NCI-H1048 (cell line): ENCODE results near the gene PROK2.

Source experiments
- DNase-seq: peaks from one replicate; lab custom pipeline; 2025; lab: John Stamatoyannopoulos, UW

The PROK2 gene, protein sequence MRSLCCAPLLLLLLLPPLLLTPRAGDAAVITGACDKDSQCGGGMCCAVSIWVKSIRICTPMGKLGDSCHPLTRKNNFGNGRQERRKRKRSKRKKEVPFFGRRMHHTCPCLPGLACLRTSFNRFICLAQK

DNA sequence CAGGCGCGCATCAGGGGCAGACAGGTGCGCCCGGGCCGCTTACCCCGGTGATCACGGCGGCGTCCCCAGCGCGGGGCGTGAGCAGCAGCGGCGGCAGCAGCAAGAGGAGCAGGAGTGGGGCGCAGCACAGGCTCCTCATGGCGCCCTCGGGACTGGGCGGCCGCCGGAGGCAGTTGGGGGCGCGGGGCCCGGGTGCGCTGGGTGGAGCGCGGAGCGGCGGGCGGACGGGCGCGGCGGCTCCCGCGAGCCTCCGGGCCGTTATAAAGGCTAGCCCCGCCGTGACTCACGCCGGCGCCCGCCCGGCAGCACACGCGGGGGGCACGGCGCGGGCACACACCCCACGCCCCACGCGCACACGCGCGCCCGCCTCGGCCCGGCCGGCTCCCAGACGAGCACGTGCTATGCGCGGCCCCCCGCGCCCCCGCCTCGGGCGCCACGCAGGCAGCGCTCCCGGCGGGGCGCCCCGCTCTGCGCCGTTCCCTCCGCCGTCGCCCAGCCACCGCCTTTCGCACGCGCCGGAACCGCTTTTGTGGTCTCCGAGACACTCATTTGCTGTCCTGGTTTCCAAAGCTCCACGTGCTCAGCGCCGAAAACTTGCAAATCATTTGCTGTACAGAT lies at the start of gene PROK2:
Gene PROK2, minus strand, starts transcription at position 235 of the 618 bp plus-strand sequence. Its CDS starts 96 bp downstream, at position 139.
- DNase-seq: no peak

DNA sequence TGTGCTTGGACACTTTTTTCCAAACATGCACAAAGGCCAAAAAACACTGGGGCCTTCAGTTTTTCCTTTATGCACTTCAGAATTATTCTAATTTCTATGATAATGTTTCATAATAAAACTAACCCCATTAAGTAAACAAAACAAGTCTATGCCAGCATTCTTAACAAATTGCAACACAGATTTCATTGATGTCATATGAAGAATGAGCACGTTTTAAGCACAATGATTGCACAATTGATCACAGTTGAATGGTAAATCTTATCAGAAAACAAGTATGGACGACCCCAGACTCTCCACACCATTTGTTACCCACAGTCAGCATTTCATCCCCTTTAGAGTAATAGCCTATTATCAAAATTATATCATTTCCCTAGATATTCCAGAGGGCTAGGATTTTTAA lies 46.7 kb upstream of the PROK2 start:
- DNase-seq: no peak

DNA sequence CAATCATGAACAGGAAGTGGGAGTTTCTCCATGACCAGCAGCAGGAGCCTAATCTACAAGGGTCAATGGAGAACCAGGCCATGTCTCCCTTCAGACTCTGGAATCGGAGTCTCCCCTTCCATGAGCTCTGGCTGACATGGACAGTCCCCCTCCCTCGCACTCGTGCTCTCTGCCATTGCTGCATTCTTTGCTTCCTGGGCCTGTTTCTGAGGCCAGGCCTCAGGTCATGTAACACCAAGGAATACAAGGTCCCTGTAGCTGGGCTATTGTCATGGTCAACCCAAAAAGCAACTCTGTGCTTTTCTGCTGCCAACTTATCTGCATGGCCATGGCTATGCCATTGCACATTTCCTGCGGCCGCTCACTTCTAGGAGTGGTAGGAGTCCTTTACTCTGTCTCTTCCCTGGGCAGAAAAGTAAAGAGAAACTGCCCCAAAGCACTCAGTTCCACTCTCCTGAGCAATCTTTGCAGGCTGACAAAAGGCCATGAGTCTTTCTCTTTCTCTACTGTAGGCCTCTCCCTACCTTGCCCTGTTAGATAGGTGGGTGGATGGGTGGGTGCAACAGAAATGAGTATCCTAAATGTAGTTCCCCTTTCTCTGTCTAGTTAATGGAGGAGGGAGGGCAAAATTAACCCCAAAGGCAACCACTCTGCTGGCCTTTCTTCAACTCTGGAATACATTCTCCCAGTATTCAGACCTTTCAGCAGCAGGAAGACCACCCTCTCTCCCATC lies 40.8 kb upstream of the PROK2 start:
- DNase-seq: no peak

DNA sequence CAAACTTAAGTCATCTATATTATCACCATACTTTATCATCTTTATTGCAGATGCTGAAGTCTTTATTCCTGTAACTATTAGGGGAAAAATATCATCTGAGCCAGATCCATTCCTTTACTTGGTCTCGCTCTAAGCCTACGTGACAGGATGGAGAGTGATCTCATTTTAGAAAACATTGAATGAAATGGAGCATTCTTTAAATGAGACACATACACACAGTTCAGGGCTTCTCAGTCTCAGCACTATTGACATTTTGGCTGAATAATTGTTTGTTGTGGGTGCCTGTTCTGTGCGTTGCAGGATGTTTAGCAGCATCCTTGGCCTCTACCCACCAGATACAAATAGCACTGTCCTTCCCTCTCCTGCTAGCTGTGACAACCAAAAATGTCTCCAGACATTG lies 36.2 kb upstream of the PROK2 start:
- DNase-seq: no peak

DNA sequence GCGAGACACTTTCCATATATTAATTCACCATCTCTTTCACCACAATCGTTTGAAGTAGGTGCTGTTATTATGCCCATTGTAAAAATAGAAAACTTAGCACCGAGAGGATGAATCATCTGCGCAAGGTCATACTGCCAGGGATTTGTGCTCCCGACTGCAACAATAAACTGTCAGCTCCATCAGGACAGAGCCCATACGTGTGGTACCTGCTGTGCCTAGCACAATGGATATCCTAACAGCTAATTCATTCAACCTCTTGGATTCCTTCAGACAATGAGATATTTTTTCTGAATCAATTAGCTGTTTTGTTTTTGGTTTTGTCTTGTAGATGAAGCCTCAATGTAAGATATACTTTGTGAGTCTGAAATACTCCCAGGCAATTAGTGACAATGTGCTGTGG lies 32.3 kb upstream of the PROK2 start:
- DNase-seq: no peak

DNA sequence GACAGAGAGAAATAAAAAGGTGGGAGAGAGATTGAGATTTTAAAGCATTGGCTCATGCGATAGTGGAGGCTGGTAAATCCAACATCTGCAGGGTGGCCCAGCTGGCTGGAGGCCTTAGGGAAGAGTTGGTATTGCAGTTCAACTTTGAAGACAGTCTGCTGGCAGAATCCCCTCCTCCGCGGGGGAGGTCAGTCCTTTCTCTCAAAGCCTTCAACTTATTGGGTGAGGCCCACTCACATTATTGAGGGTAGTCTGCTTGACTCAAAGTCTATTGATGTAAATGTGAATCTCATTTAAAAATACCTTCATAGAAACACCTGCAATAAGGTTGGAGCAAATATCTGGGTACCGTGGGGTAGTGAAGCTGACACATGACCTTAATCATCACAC lies 31.8 kb upstream of the PROK2 start:
- no peak for DNase-seq

DNA sequence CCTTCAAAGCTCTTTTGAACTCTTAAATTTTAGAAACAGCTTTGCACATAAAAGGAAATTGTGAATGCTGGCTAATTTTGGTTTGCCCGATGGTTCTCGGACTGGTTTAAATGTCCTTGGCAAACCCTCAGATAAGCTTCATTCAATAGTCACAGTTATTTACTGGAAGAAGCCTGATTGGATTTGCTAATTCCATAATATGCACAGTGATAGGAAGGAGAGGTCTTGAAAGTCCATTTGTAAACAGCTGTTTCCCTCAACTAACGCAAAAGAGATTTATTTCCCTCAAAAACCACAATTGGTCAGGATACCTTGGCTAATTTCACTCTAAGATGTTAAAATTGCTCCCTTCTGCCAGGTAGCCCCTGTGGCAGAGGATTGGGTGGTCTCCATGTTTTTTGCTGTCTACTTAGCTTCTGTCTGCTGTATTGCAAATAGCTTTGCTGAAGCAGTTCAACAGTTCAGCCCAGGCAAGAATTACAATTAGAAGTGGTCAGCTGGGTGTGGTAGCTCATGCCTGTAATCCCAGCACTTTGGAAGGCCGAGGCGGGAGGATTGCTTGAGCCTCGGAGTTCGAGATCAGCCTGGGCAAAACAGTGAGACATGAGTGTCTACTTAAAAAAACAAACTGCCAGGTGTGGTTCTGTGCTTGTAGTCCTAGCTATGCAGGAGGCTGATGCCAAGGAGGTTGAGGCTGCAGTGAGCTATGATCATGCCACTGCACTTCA lies 30.6 kb upstream of the PROK2 start:
- no peak for DNase-seq

DNA sequence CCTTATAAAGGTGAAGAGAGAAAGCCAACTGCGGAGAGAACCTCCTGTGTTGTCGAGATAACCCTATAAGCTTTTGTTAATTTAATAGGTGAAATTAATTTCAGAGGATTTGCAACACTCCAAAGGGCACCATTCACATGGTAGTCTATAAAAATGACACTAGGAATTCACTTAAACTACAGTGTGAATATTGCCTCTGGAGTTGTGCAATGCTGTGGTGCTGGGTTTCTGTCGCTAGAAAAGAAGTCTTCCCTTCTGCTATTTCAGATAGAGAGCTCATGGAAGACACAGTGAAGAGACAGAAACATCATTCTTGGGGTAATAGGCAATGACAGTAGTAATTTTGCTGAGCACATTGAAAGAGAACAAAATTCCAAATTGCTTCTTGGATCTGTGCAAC lies 28.8 kb upstream of the PROK2 start:
- no peak for DNase-seq

DNA sequence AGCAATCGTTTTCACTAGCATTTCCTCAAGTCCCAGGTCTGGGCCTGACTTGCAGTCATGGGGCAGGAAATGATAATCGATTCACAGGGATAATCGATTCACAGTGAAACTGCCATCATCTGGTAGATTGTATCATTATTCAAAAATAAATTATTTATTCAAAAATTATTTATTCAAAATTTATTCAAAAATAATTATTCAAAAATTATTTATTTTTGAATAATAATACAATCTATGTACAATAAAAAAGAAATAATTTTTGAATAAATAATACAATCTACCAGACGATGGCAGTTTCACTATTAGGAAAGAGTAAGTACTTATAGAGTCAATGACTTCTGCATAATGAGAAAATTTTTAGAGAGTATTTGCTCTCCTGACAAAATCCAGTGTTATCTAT lies 28.1 kb upstream of the PROK2 start:
- no peak for DNase-seq

DNA sequence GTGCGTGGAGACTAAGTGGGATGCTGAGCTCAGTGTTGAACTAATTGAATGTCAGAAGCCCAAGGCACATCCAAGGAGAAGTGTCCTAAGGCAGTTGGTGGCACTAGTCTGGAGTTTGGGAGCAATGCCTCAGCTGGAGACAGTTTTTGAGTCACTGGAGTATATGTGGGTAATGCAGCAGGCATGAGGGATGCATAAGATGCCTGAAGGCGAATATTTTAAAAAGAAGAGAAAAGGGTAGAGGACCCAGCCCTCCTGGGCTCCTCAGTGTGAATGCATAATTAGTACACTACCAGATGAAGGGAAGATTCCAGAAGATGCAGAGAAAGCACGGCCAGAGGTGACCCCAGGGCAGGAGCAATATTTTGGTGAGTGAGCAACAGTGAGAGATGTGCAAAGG lies 25.1 kb upstream of the PROK2 start:
- no peak for DNase-seq

DNA sequence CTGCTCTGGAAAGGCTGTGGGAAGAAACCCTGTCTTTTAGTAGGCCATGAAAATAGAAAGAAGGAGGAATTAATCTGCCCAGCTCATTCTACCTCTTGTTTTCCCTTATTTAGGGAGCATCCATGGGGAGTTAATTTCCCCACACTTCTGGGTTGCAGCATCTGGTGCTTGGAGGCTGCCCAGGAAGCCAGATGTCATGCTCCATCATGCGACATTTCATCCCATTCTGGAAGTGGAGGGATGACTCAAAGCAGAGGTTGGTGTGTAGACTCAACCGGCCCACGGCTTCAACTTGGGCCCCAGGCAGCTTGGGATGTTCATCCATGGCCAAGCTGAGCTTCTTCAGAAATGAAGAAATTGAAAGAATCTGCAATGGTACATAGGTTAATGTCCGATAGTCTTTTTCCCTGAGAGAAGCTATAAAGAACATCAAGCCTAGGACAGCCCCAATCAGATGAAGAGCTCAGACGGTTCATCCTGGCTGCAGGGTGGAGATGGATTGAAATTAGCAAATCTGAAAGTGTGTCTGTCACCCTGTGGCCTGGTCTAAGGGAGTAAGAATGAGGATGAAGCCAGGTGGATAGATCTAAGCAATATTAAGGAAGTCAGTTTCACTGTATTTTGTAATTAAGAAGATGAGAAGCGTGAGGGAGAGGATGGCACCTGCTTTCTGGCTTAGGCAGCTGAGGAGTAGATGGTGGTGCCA lies 24.5 kb upstream of the PROK2 start:
- DNase-seq: no peak

DNA sequence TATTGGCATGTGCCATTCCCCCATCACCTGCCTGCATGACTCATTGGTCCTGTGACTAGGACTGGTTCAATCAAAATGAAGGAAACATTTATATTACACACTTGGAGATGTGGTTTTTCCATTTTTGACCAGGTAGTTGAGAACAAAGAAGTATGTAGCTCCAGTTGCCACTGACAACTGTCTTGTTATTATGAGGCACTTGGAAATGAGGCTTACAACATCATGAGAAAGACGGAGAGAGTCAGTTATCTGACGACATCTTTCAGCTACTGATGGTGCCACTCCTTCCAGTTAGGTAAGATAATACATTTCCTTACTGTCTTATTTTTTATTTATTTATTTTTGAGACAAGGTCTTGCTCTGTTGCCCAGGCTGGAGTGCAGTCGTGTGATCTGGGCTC lies 21.8 kb upstream of the PROK2 start:
- no peak for DNase-seq

DNA sequence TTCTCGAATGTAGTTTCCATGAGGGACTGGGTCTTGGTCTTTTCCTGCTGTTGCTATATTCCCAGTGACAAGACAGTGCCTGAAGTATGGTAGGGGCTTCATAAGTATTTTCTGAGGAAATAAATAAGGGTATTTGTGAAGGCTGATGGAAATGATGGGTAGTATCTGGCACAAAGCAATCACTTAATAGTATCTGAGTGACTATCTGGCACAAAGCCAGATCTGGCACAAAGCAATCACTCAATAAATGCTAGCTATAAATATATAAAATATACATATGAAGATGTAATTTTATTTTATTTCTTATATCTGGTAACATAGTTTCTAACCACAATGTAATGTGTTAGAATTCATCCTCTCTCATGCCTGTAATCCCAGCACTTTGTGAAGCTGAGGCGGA lies 20.7 kb upstream of the PROK2 start:
- DNase-seq: no peak

DNA sequence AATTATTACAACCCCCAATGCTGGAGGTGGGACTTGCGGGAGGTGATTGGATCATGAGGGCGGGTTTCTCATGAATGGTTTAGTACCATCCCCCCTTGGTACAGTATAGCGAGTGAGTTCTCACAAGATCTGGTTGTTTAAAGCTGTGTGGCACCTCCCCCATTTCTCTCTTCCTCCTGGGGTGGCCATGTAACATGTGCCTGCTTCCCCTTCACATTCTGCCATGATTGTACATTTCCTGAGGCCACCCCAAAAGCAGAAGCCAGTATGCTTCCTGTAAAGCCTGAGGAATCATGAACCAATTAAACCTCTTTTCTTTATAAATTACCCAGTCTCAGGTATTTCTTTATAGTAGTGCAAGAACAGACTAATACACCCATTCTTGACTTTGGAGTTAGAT lies 20.3 kb upstream of the PROK2 start:
- no peak for DNase-seq

DNA sequence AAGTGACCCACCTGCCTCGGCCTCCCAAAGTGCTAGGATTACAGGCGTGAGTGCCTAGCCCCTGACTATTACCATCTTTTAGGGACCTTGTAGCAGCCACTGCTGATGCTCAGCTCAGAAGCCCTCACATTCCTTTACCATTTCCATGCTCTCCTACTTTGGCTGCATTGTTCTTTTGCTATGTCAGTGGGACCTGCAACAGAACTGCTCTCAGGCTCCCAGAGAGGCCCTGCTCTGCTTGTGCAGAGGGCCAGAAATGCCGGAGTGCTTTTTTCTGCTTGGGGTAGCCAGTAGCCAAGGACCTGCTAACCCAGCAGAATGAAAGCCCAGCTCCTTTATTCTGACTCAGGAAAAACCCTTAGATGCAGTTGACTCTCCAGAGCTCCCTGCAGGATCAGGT lies 18.3 kb upstream of the PROK2 start:
- DNase-seq: no peak

DNA sequence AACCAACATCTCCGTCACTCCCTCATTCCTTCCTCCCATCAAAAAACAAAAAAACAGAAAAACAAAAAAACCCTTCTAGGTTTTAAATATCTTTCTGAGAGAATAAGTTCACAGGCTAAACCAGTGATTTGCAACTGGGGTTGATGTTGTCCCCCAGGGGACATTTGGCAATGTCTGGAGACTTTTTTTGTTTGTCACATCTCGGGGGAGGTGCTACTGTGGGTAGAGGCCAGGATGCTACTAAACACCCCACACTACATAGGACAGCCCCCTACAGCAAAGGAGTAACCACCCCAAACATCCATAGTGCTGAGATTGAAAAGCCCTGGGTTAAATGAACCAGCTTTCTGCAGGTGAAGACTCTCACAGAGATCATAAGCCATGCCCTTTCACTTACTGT lies 17.0 kb upstream of the PROK2 start:
- DNase-seq: no peak

DNA sequence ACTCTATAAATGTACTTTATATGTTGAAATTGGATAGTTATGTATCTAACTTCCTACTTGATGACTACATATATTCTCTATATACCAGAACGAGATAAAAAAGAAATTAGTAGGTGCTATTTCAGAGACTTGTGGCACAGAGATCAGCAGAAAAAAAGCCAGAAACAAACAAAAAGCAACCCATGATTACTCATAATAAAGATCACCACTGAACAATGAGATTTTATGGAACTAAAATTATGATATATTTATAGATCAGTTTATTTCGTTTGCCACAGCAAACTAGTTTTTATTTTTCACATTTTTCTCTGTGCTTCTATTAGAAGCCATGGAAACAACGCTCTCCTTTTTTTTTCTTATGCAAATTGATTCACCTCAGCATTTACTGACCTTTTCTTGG lies 15.1 kb upstream of the PROK2 start:
- no peak for DNase-seq

DNA sequence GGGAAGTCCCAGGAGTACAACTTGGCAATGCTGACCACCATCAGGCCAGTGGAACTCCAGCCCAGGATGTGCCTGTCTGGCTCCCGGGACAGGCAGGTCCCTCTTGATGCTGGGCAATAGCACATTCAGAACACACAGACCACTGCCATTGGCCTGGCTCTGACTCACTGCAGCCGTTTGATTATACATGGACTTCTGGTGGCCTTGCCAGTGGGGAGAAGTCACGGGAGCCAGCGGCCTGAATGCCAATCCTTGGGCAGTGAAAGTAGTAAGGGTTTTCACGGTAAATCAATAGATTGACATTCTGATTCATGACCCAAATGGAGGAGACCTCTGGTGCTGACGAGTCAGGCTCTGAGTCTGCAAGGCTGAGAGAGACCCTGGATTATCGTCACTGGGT lies 12.5 kb upstream of the PROK2 start:
- DNase-seq: no peak

DNA sequence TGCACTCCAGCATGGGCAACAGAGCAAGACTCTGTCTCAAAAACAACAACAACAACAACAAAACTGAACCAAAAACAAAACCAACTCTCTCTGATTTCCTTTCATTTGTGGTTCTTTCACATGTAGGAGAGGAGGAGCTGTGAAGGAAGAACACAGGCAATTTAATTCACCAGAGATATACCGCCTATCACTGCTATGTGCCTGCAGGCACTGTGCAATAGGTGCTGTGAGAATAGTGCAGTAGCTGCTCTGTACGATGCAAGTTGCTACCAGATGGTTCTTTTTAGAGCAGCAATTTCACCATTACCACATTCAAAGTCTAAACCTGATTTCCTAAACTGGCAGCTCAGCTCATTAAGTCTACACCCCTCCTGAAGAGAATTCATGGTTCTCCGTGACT lies 11.3 kb upstream of the PROK2 start:
- no peak for DNase-seq

DNA sequence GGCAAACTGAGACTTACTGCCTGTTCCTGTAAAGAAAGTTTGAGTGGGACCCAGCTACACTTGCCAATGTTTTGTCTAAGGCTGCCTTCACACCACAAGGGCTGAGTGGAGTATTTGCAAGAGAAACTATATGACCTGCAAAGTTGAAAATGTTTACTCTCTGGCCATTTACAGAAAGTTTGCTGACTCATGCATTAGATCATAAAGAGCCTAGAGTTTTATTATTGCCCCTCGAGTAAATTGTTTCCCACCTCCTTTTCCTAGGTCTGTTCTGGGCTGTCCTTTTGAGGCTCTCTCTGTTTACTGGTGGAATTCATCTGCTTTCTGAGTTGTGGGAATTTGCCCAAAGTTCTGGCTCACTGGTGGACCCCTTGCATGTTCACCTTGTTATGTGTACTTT lies 6.7 kb upstream of the PROK2 start:
- no peak for DNase-seq

DNA sequence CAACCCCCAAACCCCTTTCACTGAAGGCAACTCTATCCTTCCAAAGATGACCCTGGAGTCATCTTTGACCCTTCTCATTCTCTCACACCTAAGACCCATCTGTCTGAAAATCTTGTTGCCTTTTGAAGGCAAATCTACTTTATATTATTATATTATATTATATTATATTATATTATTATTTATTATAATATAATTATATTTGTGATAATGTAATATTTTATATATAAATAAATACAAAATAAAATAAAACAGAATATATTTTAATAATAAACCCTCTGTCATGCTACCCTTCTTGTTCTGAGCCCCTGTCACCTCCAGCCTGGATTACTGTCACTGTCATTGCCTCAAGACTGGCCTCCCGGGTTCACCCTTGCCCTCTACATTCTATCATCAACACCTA lies 5.0 kb upstream of the PROK2 start:
- DNase-seq: no peak

DNA sequence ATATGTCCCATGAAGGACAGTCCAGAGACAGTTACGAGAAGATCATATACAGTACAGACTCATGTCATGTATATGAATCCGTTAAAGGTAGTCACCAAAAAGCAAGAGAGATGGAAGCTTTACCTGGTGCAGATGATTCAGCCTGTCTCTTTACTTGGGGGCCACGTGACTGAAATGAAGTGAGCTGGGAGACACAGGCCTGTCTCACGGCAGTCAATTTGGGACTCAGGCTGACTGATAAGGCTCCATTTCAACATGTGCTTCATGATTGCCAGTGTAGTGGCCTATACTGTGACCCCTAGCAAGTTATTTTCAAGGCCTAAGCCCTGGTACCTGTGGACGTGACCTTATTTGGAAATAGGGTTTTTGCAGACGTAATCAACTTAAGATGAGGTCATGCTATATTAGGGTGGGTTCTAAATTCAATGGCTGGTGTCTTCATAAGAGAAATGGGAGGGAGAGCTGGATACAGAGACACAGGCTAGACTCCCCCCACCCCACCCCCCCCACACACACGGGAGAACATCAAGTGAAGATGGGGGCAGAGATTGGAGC lies 3.0 kb upstream of the PROK2 start:
- no peak for DNase-seq
